ENCODE data around the gene UGT3A2.
"Not testable (repeated sequence)": the region's sequence is repeated elsewhere in the genome, so short reads cannot be mapped to it uniquely, and the experiment has no call there.

Gene UGT3A2

DNA sequence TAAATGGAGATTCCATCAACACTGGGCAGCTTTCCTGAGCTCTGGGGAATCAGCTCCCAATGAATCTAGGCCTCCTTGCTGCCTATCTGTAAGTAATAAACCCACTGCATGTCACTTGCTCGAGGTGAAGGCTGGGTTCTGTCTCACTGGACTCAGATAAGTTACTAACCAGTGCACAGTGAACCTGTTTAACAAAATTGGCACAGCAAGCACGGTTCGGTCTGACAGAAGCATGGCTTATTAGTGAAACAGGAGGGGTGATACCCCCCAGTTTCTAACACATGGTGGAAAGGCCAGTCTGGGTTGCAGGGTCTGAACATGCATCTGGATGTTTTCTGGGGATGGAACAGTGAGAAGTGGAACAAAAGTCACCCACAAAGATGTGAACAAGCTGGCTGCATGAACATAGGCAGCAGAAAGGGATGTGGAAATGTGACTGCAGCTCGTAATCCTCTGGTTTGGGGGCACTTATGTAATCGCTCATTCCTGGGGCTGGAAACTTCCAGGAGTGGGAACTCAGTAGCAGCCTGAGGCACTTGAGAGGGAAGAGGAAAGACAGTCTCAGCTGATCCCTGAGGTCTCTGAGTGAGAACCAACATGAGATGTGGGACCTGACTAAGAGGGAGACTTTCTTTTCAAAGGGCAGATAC is 37.7 kb downstream of the UGT3A2 start:
- no peak for DNase-seq (ENCODE audit: low read depth)
- TF ChIP-seq, protein P1, sequence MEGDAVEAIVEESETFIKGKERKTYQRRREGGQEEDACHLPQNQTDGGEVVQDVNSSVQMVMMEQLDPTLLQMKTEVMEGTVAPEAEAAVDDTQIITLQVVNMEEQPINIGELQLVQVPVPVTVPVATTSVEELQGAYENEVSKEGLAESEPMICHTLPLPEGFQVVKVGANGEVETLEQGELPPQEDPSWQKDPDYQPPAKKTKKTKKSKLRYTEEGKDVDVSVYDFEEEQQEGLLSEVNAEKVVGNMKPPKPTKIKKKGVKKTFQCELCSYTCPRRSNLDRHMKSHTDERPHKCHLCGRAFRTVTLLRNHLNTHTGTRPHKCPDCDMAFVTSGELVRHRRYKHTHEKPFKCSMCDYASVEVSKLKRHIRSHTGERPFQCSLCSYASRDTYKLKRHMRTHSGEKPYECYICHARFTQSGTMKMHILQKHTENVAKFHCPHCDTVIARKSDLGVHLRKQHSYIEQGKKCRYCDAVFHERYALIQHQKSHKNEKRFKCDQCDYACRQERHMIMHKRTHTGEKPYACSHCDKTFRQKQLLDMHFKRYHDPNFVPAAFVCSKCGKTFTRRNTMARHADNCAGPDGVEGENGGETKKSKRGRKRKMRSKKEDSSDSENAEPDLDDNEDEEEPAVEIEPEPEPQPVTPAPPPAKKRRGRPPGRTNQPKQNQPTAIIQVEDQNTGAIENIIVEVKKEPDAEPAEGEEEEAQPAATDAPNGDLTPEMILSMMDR (IDR thresholded peaks at IDR 0.05; ENCODE audit: insufficient read depth, low read depth, low read length, missing control alignments), result no peak
- no peak overlapping the region for H3K4me3 ChIP-seq (ENCODE audit: low read depth, low read length)

DNA sequence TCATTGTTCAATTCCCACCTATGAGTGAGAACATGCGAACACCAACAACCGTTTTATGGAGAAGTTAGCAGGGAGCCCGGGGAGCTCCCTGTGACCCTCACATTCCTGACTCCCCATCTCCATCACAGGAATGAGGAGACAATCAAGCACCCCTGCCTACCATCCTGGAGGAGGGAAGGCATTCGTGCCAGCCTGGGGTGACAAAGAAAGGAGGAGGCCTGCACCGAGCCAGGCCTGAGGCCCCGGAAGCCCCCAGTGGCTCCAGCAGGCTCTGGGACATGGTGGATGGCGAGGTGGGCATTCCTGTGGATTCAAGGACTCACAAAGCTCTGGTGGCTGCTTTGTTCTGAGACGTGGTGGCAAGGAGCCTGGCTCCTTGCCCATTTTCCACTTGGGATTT is 39.0 kb downstream of the UGT3A2 start:
- H3K4me3 ChIP-seq (ENCODE audit: low read depth, low read length), result no peak overlapping the region
- TF ChIP-seq, protein P1 (IDR thresholded peaks at IDR 0.05; ENCODE audit: insufficient read depth, low read depth, low read length, missing control alignments), result no peak
- DNase-seq (ENCODE audit: low read depth), result no peak

DNA sequence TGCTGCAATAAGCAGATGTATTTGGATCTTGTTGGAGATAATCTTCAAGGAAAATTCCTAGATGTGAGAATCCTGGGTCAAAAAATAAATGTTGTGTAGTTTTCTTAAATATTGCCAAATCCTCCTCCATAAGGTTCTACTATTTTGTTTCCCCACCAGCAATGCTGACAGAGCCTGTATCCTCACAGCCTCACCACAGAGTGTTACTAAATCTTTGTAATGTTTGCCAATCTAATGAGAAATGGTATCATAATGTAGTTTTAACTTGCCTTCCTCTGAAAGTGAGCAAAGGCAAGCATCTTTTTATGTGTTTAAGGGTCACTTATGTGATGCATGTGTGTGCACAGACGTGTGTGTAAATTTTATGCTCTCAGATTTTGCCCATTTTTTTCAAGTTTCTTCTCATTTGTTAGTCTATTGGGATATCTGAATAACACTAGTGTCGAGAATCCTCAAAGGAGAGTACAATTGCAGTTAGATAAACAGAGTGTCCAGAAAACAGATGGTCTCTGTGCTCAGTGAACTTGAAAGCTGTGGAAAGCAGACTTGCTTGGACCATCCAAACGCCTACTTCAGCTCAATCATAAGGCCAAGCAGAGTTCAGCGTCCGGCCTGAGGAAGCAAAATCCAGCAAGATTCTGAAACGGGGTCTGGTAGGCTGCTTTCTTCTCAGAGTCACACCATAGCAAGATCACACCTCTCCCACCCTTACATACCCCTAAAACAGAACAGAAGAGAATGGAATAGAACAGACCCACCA is 39.8 kb downstream of the UGT3A2 start:
- TF ChIP-seq, protein P1 (IDR thresholded peaks at IDR 0.05; ENCODE audit: insufficient read depth, low read depth, low read length, missing control alignments), result no peak
- no peak overlapping the region for H3K4me3 ChIP-seq (ENCODE audit: low read depth, low read length)
- DNase-seq (ENCODE audit: low read depth), result no peak

DNA sequence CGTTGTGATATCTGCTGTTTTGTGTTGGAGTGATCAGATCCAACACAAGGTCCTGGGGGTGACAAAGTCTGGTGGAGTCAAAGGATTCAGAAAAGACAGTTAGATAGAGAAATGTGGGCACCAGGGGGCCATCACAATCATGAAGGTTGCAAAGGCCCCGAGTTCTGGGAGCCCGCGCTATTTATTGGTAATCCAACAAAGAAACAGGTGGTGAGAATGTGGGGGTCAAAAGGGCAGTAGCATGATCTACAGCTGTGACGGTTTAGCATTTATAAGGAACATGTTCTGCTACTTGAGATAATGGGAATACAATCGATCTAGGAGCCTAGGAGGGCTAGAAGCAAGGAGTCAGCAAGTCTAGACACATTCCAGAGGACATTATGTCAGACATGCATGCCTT is 44.4 kb downstream of the UGT3A2 start:
- not testable (repeated sequence) for H3K4me3 ChIP-seq (ENCODE audit: low read depth, low read length); DNase-seq (ENCODE audit: low read depth)

DNA sequence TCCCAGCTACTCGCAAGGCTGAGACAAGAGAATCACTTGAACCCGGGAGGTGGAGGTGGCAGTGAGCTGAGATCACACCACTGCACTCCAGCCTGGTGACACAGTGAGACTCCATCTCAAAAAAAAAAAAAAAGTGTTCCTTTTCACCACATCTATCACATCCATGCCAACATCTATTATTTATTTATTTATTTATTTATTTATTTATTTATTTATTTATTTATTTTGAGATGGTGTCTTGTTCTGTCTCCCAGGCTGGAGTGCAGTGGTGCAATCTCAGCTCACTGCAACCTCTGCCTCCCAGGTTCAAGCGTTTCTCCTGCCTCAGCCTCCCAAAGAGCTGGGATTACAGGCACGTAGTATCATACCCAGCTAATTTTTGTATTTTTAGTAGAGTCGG is 47.1 kb downstream of the UGT3A2 start:
- not testable (repeated sequence) for DNase-seq (ENCODE audit: low read depth); H3K4me3 ChIP-seq (ENCODE audit: low read depth, low read length)

DNA sequence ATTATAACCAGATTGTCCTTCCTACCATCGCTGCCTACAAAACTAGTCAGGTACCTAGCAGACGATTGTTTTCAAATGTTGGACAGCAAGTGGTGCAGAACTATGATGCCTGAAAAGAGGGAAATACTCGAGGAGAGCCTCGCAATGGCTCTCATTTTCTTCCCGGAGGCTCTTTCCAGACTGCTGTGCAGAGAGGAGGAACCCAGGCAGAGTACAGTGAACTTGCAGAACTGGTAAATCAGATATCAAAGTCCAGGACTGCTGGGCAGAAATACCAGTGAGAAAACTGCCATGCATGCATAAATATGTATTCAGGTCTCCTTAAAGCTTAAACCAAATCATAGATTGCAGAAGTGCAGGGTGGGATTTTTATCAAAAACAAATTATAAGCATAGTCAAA is 49.1 kb downstream of the UGT3A2 start:
- TF ChIP-seq, protein P1 (IDR thresholded peaks at IDR 0.05; ENCODE audit: insufficient read depth, low read depth, low read length, missing control alignments), result no peak
- no peak overlapping the region for H3K4me3 ChIP-seq (ENCODE audit: low read depth, low read length)
- DNase-seq (ENCODE audit: low read depth), result no peak

DNA sequence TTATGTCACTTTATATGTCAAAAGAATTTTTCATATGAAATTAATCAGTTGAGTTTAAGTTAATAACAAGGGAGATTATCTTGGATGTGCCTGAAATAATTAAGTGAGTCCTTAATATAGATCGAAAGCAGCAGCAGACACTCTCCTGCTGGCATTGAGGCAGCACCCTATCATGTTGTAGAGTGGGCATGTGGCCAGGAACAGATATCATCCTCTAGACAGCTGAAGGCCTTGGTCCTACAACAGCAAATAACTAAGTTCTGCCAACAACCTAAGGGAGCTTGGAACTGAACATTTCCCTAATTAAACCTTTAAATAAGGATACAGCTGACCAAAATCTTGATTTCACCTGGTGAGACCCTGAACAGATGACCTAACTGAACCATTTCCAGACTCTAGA is 49.7 kb downstream of the UGT3A2 start:
- TF ChIP-seq, protein P1 (IDR thresholded peaks at IDR 0.05; ENCODE audit: insufficient read depth, low read depth, low read length, missing control alignments), result no peak

DNA sequence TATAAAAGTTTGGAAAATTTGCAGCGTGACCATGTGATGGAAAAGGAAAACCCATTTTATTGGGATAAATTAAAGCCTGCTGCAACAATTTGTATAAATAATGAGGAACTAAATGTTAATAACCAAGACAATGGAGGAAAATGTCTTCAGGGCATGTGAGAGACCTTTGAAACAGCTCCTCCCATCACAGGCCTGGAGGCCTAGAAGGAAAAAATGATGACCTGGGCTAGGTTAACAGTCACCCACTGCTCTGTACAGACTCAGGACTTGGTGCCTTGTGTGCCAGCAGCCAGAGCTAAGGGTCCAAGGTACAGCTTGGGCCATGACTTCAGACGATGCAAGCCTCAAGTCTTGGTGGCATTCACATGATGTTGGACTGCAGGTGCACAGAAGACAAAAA is 53.5 kb downstream of the UGT3A2 start:
- H3K4me3 ChIP-seq (ENCODE audit: low read depth, low read length), result no peak overlapping the region
- no peak for DNase-seq (ENCODE audit: low read depth)
- TF ChIP-seq, protein P1 (IDR thresholded peaks at IDR 0.05; ENCODE audit: insufficient read depth, low read depth, low read length, missing control alignments), result no peak

More for the DNA sequence above, 49.7 kb downstream of the UGT3A2 start:
- H3K4me3 ChIP-seq (ENCODE audit: low read depth, low read length), result no peak overlapping the region
- no peak for DNase-seq (ENCODE audit: low read depth)

Measured in GM12865 (cell line).